Adrenal gland (tissue), 5 donors: ENCODE results near the gene MAN2A2.

Experiments used
- POLR2A ChIP-seq, 2 donors: fragments of 450-650 bp; IDR thresholded peaks; one replicate each; pipeline ENCODE4 v1.6.1; 2017; ENCODE audit warnings: antibody characterized with exemption in 2 of 2, mild to moderate bottlenecking in 2 of 2, moderate library complexity in 1 of 2
- TF ChIP-seq, protein P1 (sequence below), 6 experiments: fragments of 450-650 bp in 4 of 6; fragments of 200-600 bp in 2 of 6; sonication (generic) in 1 of 6; IDR thresholded peaks; 1 replicate in 5 of 6; 2 replicates in 1 of 6; pipeline versions ENCODE4 v1.5.1 to v1.8.0; 2016 to 2021; ENCODE audit warnings: antibody characterized with exemption in 6 of 6, mild to moderate bottlenecking in 2 of 6, moderate library complexity in 1 of 6
- donor health status: DM: no; HTN: no; CAD: no.

DNA sequence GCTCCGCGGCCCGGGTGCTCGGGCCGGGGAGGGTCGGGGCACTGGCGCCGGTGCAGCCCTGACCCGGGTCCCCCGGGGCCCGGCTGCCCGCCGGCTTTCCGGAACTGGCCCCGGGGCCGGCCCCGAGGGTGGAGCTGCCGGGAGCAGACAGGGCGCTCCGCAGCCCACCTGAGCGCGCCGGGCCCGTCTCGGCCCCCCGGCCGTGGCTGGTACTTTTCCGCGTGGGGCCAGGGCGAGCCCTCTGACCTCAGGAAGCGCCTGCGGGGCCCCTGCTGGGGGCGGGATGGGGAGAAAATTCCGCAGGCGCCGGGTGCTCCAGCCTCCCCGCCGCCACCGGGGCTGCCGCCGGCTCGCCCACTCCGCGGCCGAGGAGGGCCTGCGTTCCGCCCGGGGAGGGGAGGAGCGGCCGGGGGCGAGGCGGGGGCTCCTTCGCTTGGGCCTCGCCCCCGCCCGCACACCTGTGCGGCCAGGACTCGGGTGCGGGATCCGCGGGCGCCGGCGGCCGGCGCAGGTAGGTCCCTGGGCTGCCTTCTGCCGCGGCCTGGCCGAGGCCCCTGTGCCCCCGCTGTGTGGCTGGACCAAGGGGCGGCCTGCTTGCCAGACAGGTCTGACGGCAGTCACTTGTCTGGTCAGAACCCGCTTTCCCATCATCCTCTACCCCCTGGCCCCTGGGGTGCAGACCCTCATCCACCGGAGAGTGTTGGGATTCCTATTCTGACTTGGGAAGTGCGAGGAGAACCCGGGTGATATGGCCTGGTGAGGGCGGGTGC lies 31.2 kb upstream of the MAN2A2 start:
- TF ChIP-seq, protein P1, sequence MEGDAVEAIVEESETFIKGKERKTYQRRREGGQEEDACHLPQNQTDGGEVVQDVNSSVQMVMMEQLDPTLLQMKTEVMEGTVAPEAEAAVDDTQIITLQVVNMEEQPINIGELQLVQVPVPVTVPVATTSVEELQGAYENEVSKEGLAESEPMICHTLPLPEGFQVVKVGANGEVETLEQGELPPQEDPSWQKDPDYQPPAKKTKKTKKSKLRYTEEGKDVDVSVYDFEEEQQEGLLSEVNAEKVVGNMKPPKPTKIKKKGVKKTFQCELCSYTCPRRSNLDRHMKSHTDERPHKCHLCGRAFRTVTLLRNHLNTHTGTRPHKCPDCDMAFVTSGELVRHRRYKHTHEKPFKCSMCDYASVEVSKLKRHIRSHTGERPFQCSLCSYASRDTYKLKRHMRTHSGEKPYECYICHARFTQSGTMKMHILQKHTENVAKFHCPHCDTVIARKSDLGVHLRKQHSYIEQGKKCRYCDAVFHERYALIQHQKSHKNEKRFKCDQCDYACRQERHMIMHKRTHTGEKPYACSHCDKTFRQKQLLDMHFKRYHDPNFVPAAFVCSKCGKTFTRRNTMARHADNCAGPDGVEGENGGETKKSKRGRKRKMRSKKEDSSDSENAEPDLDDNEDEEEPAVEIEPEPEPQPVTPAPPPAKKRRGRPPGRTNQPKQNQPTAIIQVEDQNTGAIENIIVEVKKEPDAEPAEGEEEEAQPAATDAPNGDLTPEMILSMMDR (IDR thresholded peaks at IDR 0.05) = no peak
- no peak for TF ChIP-seq POLR2A (IDR thresholded peaks at IDR 0.05)
